Fibroblast of skin of right biceps (primary cell): ENCODE measurements around the gene LCE2D.

Experiments used
- DNase-seq: peaks from one replicate; pipeline ENCODE4 v3.0.0-alpha.2; 2013

The LCE2D gene

GRCh38 chr1:152697701-152698600 lies 34.8 kb downstream of the LCE2D start, which contains the start of gene LCE2A:
LCE2A (plus strand) TSS chr1:152698345; CDS start chr1:152698902, 557 bp downstream.
- no peak for DNase-seq

- DNase-seq = no peak
These were observed 36.6 kb downstream of the LCE2D start for GRCh38 chr1:152699746-152700145.

- DNase-seq = no peak
These were observed 44.7 kb downstream of the LCE2D start, which contains the start of gene LCE4A for GRCh38 chr1:152707860-152708259. LCE4A (plus strand) TSS chr1:152708160; CDS start chr1:152709076, 916 bp downstream.
